ENCODE measurements around the gene POLR1E.

- no peak for TF ChIP-seq EZH2phosphoT487 (IDR thresholded peaks at IDR 0.05; ENCODE audit: low read depth)
- TF ChIP-seq, protein P1, sequence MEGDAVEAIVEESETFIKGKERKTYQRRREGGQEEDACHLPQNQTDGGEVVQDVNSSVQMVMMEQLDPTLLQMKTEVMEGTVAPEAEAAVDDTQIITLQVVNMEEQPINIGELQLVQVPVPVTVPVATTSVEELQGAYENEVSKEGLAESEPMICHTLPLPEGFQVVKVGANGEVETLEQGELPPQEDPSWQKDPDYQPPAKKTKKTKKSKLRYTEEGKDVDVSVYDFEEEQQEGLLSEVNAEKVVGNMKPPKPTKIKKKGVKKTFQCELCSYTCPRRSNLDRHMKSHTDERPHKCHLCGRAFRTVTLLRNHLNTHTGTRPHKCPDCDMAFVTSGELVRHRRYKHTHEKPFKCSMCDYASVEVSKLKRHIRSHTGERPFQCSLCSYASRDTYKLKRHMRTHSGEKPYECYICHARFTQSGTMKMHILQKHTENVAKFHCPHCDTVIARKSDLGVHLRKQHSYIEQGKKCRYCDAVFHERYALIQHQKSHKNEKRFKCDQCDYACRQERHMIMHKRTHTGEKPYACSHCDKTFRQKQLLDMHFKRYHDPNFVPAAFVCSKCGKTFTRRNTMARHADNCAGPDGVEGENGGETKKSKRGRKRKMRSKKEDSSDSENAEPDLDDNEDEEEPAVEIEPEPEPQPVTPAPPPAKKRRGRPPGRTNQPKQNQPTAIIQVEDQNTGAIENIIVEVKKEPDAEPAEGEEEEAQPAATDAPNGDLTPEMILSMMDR (IDR thresholded peaks at IDR 0.05; ENCODE audit: low read depth, low read length): no peak
Observed at GRCh38 chr9:37539634-37540033, 53.9 kb downstream of the POLR1E start.

Data from OCI-LY3 (cell line).